ENCODE data around the gene TRIM62. TPM values are rescaled to one million over a fixed set of nuclear protein-coding genes. Genes with fewer than 3 reads are reported as not detected.

The TRIM62 gene
- total RNA-seq, 1 donor from 2014 or later: 6.4 TPM

DNA sequence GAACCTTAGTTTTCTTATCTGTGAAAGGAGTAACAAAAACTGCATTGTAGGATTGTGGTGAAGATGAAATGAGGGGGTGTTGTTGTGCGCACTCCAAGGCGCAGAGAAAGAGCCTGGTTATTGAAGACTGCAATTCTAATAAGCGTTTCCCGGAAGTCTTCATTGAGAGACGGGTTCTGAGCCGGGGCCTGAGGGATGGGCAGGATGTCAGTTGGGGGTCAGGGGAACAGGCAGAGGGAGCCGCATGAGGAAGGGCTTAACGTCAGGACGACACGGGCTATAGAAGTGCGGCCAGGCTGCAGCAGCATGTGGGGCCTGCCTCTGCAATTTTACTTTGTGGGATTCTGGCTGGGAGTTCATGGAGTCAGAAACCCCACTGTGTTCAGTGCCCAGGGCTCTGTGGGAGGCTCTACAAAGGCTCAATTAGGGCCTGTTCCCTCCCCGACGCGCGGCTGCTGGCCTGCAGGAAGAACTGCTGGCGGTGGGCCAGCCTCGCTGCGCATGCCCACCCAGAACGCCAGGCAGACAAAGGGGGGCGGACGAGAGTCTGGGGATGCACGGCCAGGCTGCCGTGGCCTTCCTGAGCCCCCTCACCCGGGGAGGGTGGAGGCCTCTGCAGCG, 20.7 kb downstream of the TRIM62 start:
- DNase-seq (ENCODE audit: low read depth): no peak

DNA sequence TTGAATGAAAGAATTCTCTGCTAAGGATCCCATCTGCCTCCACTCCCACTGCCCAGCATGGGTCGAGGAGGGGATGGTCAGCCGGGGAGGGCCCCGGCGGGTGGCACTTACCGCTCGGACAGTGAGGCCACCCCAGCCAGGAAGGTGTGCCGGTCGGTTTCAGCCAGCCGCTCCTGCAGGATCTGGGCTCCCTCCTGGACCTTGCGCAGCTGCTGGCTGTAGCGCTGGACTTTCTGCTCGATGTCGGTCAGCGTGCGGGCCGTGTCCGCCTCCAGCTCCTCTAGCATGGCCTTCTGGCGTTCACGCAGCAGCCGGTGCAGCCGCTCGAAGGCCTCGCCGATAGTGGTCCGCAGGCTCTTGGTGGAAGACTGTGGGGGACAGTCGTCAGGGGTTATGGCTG, 22.3 kb downstream of the TRIM62 start:
- no peak for DNase-seq (ENCODE audit: low read depth)

DNA sequence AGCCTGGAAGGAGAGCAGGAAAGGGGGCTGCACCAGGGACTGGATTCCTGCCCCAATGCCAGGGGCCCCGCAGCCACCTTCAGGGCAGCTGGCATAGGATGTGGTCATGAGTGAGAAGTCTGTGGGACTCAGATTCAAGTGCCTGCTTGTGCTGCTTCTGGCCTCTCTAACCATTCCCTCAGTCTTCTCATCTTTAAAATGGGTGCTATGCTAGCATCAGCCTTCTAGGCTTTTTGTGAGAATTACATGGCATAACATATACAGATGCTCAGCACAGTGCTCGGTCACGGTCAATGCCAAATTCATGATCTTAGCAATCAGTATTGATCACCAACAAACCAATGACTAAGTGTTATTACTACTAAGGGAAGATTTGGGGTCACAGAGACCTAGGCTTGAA, 23.5 kb downstream of the TRIM62 start:
- no peak for DNase-seq (ENCODE audit: low read depth)

DNA sequence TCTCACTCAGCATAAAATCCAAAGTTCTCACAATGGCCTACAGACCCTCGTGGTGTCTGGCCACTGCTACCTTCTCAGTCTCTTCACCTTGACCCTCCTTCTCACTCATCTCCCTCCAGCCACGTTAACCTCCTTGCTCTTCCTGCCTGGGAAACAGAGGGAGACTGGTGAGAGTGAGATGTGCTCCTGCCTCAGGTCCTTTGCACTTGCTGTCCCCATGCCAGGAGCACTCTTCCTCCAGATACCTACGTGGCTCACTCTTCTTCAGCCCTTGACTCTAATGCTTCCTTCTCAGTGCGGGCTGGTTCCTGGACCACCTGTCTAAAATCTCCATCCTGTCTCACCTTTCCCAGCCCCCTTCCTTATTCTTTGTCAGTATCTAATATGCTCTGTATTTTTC, 24.7 kb downstream of the TRIM62 start:
- no peak for DNase-seq (ENCODE audit: low read depth)

DNA sequence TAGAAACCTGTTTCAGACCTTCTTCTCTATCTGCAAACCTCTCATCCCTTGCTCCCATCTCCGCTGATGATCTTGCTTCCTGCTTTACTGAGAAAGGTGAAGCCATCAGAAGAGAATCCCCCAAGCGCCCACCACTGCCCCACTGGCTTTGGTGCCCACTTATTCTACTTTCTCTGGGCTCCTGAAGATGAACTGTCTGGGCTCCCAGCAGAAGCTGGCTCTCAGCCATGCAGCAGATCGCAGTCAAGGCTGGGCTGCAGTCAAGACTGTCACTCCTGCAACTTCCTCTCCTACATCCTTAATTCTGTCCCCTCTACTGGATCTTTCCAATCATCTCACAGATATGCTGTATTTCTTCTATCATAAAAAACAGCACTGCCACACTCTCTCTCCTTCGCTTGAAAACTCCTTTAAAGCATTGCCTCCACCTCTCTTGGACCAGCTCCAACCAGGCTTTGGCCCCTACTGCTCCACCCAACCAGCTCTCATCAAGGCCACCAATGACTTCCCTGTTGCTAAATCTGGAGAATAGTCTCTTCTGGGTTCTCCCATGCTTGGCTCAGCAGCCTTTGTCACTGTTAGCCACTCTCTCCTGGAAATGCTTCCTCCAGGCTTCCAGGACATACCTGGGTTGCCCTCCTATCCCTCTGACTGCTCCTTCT, 25.8 kb downstream of the TRIM62 start:
- no peak for DNase-seq (ENCODE audit: low read depth)

DNA sequence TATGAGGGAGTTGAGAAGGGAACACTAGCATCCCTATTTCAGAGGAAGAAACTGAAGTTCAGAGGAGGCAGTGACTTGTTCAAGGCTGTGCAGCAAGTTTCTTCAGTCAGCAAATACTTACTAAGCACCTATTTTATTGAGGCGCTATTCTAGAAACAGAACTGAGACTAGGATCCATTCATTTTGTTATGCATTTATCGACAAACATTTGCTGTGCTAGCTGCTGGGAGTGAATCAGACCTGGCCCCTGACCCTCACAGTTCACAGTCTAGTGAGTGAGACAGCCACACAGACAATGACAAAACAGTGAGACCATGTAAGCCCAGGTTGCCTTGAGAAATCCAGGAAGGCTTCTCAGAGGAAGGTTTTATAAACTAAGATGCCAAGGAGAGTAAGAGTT, 28.2 kb downstream of the TRIM62 start:
- DNase-seq (ENCODE audit: low read depth): no peak

DNA sequence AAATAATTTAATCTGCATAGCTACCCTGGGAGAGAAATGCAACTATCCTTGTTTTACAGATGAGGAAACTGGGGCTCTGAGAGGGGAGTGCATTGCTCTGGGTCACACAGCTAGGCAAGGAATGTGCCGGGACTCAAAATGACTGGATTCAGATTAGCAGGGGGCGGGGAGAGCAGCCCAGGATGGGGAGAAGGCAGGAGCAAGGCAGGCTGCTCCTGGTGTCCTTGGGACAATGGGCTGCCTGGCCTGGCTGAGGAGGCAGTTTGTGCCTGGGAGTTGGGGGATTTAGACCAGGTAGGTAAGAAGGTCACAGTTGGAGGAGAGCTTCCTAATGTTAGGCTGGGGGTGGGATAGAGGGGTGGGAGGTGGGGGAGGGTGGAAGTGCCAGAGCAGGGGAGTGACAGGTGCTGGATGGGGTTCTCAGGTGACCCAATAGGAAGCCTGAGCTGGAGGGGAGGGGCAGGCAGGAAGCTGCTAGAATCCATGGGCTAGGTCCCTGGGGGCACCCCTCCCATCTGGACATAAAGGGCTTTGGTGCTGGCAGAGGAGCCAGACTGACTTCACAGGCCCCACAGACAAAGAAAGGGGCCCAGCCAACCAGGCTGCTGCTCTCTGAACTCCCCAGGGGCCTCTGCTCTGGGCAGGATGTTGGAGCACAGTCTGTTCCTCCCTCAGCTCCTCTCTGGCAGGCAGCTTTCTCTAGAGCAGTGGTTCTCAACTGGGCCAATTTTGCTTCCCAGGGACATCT, 29.0 kb downstream of the TRIM62 start:
- DNase-seq (ENCODE audit: low read depth): no peak

DNA sequence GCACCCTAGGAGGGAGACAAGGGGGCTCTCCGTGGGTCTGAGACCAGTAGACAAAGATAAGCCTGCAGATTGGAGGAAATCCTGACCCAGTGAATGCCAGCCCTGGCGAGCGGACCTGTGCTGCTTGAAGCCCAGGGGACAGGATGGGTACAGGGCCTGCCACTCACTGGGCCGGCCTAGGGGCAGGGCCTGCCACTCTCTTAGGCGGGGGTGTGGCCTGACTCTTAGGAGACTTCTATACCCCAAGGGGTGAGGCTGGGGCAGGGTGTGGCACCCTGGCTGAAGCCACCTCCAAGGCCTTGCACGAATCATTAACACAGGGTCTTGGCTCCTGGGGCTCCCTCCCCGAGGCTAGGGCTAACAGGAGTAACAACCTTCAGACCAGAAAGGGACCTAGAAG, 30.7 kb downstream of the TRIM62 start:
- DNase-seq (ENCODE audit: low read depth): no peak

DNA sequence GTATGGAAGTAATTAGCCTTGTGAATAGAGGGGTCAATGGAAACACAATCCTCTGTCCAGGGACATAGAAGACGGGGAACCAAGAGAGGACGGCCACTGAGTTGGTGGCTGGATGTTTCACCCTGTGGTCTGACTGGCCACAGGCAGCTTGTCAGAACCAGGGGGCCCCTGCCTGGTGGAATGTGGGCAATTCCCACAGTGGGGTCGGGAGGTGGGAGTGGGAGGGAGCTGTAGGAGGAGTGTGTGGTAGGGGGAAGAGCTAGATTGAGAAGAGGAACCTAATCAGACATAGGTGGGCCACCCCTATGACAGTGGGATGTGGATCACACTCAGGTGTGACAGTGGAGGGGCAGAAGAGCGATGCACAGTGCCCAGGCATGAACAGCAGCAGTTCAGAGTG, 31.3 kb downstream of the TRIM62 start:
- DNase-seq (ENCODE audit: low read depth): no peak

DNA sequence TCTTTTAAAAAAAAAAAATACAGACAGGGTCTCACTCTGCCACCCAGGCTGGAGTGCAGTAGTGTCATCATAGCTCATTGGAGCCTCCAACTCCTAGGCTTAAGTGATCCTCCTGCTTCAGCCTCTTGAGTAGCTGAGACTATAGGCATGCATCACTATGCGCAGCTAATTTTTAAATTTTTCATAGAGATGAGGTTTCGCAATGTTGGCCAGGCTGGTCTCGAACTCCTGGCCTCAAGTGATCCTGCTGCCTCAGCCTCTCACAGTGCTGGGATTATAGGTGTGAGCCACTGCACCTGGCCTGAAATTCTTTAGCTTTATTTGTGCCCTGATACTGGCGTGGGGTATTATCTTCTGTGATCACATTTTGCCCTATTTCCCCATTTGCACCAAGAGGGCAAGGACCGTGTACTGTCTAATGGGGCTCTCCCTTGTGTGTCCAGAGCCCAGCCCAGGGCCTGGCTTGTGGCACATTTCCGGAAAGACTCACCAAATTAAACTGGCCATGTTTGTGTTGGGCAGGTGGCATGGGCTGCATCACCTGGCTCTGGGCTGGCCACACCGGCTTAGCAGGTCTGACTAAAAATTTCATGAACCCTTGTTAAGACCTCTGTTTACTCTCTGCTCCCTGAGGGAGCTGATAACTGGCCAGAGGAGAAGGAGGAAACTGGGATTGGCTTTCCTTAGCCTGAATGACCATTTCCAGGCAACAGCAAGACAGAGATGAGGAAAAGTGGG, 32.2 kb downstream of the TRIM62 start:
- no peak for DNase-seq (ENCODE audit: low read depth)

DNA sequence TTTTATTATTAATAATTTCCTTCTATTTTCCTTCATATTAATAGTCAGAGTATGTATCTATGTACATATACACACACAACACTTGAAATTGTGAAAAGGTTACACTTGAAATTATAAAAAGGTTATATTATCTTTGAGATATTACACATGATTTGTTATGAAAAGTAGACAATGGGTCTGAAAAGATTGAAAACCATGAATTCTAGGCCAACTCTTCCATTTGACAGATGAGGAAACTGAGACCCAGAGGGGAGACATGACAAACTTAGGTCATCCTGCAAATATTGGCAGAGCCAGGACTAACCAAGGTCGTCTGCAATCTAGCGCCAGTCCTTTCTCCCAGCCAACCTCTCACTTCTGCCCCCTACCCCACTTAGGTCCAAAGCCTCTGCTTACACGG, 33.2 kb downstream of the TRIM62 start:
- DNase-seq (ENCODE audit: low read depth): no peak

DNA sequence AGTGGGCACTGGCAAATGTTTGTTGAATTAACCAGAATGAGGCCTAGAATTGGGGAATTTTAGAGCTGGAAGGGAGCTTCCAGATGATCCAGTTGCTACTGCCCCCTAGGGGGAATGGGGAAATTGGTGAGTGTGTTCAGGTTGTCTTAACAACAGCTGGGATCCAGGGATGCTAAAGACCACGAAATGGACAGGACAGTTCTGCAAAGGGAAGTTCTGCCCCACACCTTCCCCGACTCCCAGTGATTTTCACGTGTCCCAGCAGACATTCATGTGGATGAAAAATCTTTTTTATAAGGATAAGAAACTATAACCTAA, 33.9 kb downstream of the TRIM62 start:
- DNase-seq (ENCODE audit: low read depth): peak; percentile 28

DNA sequence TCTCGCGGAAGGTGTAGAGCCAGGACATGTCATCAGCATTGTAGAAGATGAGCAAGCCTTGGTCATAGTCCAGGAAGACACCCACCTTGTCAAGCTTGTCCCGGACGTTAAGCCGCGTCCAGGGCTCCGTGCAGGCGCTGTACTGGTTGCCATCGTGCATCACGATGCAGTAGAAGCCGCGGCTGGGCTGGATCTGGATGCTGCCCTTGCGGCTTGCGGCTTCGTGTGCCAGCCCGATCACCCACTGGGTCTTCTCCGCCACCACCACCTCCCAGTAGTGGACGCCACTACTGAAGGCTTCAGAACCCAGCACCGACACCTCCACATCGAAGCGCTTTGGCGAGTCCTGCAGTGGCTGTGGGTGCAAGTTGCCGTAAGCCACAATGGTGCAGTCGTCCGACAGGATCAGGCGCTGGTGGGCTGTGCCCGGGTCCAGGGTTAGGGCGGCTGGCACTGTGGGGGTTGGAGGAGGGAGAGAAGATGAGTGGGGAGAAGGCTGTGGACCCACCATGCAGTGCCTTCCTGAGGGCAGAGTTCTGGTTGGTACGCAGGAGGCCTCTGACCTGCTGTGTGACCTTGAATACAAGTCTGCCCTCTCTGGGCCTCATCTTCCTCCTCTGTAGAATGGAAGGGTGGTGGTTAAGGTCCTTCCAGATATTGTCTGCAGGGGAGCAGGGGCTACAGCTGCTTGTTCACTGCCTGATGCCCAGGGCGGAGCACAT, 34.4 kb downstream of the TRIM62 start:
- no peak for DNase-seq (ENCODE audit: low read depth)

DNA sequence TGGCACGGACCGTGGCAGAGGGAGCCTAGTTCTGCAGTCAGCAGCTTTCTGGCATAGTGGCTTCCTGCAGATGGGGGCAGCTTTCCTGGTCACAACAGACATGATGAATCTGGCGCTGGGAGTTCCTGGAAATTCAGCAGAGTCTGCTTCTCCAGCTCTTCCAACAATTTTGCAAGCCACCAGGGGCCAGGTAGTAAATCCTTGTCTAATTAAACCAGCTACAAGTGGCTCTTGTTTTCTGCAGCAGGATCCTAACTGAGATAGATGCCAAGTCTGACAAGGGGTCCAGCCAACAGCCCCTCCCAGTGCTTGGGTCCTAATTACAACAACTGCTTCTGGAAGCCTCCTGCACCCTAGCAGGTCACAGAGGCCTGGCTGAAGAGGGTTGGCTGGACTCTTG, 35.8 kb downstream of the TRIM62 start:
- no peak for DNase-seq (ENCODE audit: low read depth)

DNA sequence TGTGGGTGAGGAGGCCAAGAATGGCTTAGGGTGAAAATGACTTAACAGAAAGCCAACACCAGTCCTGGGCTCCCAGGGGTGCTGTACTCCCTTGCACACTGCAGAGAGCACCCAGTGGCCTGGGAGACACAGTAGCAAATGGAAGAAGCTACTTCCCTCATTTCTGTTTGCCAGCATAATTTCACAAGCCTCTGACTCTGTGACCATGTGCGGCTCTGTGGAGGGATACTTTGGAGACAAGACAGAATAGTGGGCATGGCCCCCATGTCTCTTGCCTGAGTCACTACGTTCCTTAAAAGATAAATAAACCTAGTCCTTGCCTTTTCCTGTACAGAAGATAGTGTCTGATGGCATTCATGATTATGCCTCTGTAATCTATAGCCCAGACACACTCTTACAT, 38.1 kb downstream of the TRIM62 start:
- DNase-seq (ENCODE audit: low read depth): no peak

DNA sequence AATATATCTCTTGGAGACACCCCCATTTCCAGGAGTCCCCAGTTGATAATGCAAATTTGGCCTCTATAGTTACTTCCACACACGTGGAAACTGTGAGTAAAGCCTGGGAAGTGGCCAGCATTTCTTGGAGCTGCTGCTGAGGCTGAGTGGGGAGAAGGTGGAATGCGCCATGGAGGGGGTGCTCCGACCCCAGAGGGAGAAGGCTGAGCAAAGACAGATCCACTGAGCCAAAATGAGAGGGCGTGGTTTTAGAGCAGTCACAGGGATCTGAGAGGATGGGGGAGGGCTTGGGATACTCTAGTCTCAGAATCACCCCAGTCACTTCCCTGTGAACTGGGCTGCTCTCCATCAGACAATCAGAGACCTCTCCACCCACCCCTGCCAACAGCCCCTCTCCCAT, 38.7 kb downstream of the TRIM62 start:
- no peak for DNase-seq (ENCODE audit: low read depth)

DNA sequence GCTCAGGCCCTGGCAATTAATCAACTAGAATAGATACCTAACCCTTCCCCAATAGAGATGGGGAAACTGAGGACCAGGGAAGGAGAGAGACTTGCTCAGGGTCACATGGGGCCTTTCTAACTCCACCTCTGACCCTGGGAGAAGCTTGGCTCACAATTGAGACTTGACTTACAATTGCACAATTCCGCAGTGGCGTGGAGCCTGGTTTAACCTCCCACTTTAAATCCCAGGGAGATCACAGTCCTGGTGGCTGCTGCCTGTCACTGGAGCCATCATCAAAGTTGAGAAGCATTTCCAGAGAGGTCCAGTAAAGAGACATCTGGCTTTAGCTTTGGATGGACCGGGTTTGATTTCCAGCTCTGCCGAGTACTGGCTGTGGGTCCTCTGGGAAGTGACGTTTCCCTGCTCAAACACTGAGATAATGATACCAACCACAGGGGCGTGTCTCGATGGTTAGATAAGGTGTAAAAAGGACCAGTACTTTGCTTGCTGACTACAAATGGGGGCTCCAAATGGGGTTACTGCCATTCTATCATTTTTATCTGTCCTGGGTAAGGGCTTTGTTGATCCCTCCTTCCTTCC, 39.3 kb downstream of the TRIM62 start:
- DNase-seq (ENCODE audit: low read depth): no peak

DNA sequence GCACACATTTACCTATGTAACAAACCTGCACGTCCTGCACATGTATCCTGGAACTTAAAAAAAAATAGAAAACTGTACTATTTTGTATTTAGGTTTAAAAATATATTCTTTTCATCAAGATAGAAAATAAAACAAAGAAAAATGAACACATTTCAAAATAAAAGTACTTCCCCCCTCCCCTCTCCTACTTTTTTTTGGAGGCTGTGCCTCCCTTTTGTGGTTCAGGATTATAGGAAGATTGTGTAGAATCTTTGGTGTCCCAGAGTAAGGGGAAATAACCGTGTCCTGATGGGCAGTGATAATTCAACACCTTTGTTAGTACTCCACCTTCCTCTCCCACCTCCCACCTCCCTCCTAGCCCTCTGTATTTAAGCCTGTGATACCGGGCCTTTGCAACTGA, 40.1 kb downstream of the TRIM62 start:
- DNase-seq (ENCODE audit: low read depth): no peak

DNA sequence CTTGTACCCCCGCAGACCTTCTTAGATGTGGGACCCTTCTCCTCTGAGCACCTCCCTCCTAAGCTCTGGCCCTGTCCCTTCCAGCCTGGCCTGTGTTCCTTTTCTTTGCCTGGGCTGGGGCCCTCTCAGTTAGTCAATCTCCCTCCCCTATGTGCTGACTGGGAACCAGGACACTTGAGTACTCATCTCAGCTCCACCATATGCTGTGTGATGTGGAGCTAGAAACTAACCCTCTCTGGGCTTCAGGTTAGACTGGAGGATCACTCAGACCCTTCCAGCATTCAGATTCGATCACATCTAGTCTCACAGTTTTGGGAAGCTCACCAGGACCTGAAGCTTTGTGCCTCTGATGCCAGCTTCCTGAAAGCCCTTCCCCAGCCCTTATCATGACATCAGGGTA, 40.6 kb downstream of the TRIM62 start:
- DNase-seq (ENCODE audit: low read depth): no peak

DNA sequence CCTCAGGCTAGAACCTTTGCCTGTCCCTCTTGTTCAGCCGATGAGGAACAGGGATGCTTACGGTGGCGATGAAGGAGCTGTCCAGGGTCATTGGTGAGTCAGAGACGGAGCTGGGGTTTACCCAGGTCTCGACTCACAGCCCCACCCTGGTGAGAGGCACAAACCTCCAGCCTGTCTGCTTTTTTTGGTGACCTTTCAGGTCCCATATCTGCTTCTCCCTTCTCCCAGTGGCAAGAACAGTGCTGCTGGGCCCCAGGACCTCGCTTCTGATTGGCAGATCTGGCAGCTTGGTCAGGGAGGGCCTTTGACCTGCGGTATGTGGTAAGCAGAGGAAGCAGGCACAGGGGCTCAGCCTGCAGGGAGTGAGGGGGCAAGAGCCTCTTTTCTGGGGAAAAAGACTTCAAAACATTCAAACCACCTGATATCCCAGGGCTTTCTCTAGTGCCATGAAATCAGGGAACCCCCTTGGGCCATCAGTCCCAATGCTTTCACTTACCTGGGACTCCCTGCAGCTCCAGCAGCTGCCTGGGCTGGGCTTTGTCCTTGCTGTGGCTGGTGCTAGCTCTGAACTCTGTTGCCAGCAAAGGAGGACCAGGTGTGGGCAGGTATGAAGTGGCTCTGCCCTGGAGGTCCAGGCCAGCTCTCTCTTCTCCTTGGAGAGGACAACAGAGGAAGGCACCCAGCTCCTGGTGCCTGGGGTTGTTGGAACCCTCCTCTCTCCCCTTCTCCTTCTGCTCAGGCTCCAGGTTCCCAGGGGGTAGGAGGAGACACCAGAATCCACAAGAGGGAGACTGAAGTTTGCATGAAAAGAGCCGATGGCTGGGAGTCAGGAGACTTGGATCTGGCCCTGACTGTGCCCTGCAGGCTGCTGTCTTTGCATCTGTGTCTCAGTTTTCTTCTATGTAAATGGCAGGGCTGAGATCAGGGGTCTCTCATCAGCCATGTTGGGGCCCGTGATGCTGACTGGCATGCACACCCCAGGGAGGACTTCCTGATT, 41.4 kb downstream of the TRIM62 start:
- DNase-seq (ENCODE audit: low read depth): no peak

DNA sequence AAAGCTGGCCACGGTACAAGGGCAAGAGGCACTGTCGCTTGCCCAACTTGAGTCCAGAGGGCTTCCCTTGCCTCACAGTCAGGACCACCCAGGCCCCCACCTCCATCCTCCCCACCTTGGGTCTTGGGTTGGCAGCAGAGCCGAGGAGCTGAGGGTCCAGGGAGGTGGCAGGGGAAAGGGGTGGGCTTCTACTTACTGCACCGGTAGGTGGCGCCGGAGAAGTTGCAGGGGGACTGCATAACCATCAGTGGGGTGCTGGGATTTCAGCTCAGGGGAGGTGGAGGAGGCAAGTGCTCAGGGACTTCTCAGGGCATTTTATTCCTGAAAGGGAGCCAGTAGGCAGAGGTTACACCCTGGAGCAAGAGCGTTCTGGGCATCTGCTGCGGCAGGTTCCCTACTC, 44.0 kb downstream of the TRIM62 start:
- DNase-seq (ENCODE audit: low read depth): no peak

All from renal cortical epithelial cell (primary cell).